GM20000 (cell line): Measurements from ENCODE around the gene POU2F1.

Source experiments
- DNase-seq: peaks from one replicate; pipeline ENCODE4 v3.0.0; 2012; ENCODE audit warnings: low spot score
- TF ChIP-seq, protein P1 (sequence below): IDR thresholded peaks from 2 replicates; pipeline ENCODE4 v1.5.1; 2012; ENCODE audit warnings: mild to moderate bottlenecking, control low read depth; ENCODE audit errors: extremely low read depth, missing control alignments

The POU2F1 gene

GRCh38 chr1:167418391-167418790 lies 197.7 kb downstream of the POU2F1 start:
- TF ChIP-seq, protein P1, sequence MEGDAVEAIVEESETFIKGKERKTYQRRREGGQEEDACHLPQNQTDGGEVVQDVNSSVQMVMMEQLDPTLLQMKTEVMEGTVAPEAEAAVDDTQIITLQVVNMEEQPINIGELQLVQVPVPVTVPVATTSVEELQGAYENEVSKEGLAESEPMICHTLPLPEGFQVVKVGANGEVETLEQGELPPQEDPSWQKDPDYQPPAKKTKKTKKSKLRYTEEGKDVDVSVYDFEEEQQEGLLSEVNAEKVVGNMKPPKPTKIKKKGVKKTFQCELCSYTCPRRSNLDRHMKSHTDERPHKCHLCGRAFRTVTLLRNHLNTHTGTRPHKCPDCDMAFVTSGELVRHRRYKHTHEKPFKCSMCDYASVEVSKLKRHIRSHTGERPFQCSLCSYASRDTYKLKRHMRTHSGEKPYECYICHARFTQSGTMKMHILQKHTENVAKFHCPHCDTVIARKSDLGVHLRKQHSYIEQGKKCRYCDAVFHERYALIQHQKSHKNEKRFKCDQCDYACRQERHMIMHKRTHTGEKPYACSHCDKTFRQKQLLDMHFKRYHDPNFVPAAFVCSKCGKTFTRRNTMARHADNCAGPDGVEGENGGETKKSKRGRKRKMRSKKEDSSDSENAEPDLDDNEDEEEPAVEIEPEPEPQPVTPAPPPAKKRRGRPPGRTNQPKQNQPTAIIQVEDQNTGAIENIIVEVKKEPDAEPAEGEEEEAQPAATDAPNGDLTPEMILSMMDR, result no peak

GRCh38 chr1:167419245-167419644 lies 198.6 kb downstream of the POU2F1 start:
- TF ChIP-seq, protein P1, result no peak
- no peak for DNase-seq

More at GRCh38 chr1:167418391-167418790, 197.7 kb downstream of the POU2F1 start:
- no peak for DNase-seq

GRCh38 chr1:167420510-167420909 lies 199.8 kb downstream of the POU2F1 start:
- TF ChIP-seq, protein P1, result no peak
- DNase-seq, result no peak

DNA sequence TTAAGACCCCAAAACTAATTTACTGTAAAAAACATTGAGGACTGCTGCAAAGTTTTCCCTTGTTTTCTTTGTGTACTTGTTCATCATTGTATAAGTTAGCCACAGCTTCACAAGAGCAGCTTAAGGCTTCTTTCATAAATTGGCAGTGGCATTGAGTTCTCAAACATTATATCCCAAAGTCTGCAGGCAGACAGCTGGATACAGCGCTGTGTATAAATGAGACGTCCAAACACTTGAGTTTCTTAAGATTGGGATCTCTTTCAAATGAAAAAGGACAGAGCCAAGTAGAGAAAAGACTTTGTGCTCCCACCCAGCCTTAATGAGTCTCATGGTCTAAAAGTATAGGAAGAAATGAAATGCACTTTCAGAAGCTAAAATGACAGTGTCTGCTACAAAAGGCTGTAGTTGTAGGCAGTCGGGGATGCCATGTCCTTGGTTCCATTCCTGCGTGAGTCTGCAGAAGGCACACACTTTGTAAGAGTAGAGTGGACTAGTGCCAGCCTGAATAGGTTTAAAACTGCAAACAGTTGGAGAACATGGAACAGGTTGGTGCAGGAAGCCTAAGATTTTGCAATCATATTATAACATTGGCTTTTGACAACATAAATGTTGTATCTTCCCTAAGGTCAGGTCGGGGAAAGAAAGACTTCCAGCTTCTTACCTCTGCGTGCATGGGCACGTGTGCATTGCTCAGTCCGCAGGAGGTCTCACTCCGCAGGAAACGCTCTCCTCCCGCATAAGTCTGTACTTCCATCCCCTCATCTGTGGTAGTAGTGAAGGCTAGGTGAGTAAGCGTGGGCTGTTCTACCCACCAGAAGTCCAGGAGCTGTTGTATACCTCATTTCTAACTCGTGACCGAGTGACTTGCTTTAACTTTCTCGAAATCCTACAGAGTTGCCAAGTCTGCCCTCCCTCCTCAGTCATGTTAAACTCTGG lies 203.3 kb downstream of the POU2F1 start:
- TF ChIP-seq, protein P1, result no peak
- DNase-seq, result no peak

- TF ChIP-seq, protein P1, result no peak
- no peak for DNase-seq
Measured at GRCh38 chr1:167425482-167425881, 204.8 kb downstream of the POU2F1 start.

DNA sequence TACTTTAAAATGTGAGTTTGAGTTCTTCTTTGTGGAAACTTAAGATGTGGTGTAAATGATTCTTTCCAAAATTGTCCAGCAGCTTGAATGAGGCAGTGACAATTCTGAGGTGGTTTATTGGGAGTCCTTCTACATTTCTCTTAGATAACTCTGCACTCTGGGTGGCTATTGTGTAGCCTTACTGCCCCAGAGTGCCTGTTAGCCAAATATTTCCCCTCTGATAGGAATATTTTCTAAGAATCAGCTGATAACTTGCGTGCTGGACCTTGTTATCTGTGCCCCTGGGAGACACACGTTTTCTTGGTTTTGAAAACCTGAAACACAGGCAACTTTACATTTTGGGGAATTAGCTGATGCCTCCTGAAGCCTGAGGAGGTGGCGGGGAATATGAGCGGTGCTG lies 206.0 kb downstream of the POU2F1 start:
- no peak for DNase-seq
- TF ChIP-seq, protein P1, result no peak

DNA sequence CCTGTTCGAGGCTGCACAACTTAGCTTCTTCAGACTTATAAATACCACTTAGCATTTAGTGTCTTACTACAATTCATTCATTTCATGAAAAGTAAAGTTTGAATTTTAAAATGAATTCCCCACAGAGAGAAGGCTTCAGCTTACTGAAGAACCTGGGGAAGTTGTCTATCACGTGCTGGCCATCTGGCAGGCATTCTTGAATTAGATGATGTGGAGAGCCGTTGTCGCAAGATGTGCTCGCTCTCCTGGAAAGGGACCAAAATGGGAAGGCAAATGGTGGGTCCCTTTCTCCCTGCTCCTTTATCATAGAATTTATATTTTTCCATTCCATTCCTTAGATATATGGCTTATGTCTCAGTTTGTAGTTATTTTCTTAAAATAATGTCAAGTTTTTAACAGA lies 207.2 kb downstream of the POU2F1 start:
- TF ChIP-seq, protein P1, result no peak
- no peak for DNase-seq
